Measurements from ENCODE around the gene BACE1.

DNA sequence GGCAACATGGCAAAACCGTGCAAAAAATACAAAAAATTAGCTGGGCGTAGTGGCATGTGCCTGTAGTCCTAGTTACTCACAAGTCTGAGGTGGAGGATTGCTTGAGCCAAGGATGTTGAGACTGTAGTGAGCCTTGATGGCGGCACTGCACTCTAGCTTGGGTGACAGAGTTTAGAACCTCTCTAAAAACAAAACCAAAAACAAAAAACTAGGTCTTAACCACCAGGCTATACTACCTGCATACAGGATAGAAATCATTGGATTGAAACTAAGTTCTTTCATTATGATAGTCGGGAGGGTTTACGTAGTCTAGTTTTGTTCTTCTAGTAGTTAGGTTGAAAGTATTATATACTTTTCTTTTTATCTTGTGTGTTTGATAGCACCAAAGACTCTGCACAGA lies 77.8 kb downstream of the BACE1 start:
- no peak for TF ChIP-seq POLR2AphosphoS5 (IDR thresholded peaks at IDR 0.05; ENCODE audit: low read depth, low read length)
- TF ChIP-seq, protein P1, sequence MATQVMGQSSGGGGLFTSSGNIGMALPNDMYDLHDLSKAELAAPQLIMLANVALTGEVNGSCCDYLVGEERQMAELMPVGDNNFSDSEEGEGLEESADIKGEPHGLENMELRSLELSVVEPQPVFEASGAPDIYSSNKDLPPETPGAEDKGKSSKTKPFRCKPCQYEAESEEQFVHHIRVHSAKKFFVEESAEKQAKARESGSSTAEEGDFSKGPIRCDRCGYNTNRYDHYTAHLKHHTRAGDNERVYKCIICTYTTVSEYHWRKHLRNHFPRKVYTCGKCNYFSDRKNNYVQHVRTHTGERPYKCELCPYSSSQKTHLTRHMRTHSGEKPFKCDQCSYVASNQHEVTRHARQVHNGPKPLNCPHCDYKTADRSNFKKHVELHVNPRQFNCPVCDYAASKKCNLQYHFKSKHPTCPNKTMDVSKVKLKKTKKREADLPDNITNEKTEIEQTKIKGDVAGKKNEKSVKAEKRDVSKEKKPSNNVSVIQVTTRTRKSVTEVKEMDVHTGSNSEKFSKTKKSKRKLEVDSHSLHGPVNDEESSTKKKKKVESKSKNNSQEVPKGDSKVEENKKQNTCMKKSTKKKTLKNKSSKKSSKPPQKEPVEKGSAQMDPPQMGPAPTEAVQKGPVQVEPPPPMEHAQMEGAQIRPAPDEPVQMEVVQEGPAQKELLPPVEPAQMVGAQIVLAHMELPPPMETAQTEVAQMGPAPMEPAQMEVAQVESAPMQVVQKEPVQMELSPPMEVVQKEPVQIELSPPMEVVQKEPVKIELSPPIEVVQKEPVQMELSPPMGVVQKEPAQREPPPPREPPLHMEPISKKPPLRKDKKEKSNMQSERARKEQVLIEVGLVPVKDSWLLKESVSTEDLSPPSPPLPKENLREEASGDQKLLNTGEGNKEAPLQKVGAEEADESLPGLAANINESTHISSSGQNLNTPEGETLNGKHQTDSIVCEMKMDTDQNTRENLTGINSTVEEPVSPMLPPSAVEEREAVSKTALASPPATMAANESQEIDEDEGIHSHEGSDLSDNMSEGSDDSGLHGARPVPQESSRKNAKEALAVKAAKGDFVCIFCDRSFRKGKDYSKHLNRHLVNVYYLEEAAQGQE (IDR thresholded peaks at IDR 0.05; ENCODE audit: insufficient read depth in 1 of 2, low read depth in 2 of 2, low read length in 2 of 2) = no peak
- TF ChIP-seq FOXP2 (optimal IDR thresholded peaks at IDR 0.05; ENCODE audit: borderline replicate concordance, extremely low read depth, extremely low read length, insufficient read depth) = no peak
- no peak for TF ChIP-seq TAF1 (IDR thresholded peaks at IDR 0.05; ENCODE audit: borderline replicate concordance, insufficient read depth, low read length)
- no peak for TF ChIP-seq SIN3A (IDR thresholded peaks at IDR 0.05; ENCODE audit: borderline replicate concordance, insufficient read depth, low read length)
